ENCODE data around the gene KLHL42. TPM values are rescaled to one million over a fixed set of nuclear protein-coding genes. Genes with fewer than 3 reads are reported as not detected.

The KLHL42 gene
- total and polyA plus RNA-seq, 9 of the 15 experiments (the other 6 are each of a cell fraction or from before 2014, with no cell fraction given): 1.5 to 11.8 (median 9.6) TPM

GRCh38 chr12:27818401-27818918 is 38.4 kb downstream of the KLHL42 start:
- H3K4me3 ChIP-seq: no peak overlapping the region
- BruUV-seq (replicated peaks): no TSS peak
- H3K9me3 ChIP-seq (replicated peaks; ENCODE audit: control insufficient read depth, insufficient read depth, low read depth, low read length): no peaks in the 10 kb centered on the region
- in situ Hi-C loops (cut with MboI): no loop called here
- H3K9ac ChIP-seq (ENCODE audit: insufficient read depth in 1 of 2, low read depth in 2 of 2, low read length in 2 of 2): no peak overlapping the region
- ChIA-PET CTCF (ENCODE audit: low intra/inter-chr PET ratio) (no interaction called here), POLR2A (no interaction called here)
- peaks cover 0 to 20% of the 10 kb centered on the region in 2 experiments; a peak in 3 of 5 replicates for H3K4me1 ChIP-seq (replicated peaks in 1 of 2; ENCODE audit: control insufficient read depth in 2 of 2, insufficient read depth in 2 of 2, low read length in 2 of 2)
- 20% methylated on average over 7 of the region's 7 CpGs for WGBS (ENCODE audit: insufficient coverage, low coverage, missing lambda C conversion rate)
- no peak overlapping the region for H3K4me2 ChIP-seq (ENCODE audit: insufficient read depth, low read length)
- no peaks in the 10 kb centered on the region for H3K79me2 ChIP-seq (ENCODE audit: control insufficient read depth, insufficient read depth, low read length)
- no peaks in the 10 kb centered on the region for H3K27me3 ChIP-seq (ENCODE audit: control insufficient read depth in 2 of 2, insufficient read depth in 2 of 2, low read length in 2 of 2)
- no peaks in the 10 kb centered on the region for H3K36me3 ChIP-seq (ENCODE audit: control insufficient read depth, insufficient read depth, low read length)
- ATAC-seq (peak; percentile 11; the same call in 1 of the 3 replicates), DNase-seq (ENCODE audit: extremely low read depth in 1 of 4, low spot score in 3 of 4) (peak in 1 of 4 experiments; percentile 50), FAIRE-seq (no peak)
- no peak overlapping the region for H3K27ac ChIP-seq (ENCODE audit: extremely low read depth, low read depth, low read length)
- no peak overlapping the region for H2AFZ ChIP-seq (ENCODE audit: low read depth, low read length)
- no peaks in the 10 kb centered on the region for H3K9me1 ChIP-seq (ENCODE audit: control insufficient read depth, insufficient read depth, low read length)
- intact Hi-C loops (cut with micrococcal nuclease): no loop called here
- no peaks in the 10 kb centered on the region for H4K20me1 ChIP-seq (replicated peaks; ENCODE audit: control insufficient read depth, insufficient read depth, low read length)
- TF ChIP-seq LEF1 (IDR thresholded peaks at IDR 0.05) (no peak), RFX5 (IDR thresholded peaks at IDR 0.05; ENCODE audit: low read depth, low read length) (no peak), ID3 (CRISPR knock-in tag; IDR thresholded peaks at IDR 0.05) (0 out of 2 replicates have a peak, but pooled peaks have one; percentile 72), ID3 (tag; IDR thresholded peaks at IDR 0.05) (peak; percentile 98), ZBTB11 (CRISPR knock-in tag; IDR thresholded peaks at IDR 0.05) (peak in 1 of 3 experiments; percentile 55; a peak in 1 of 6 replicates), C11orf30 (IDR thresholded peaks at IDR 0.05; ENCODE audit: low read depth) (peak; percentile 54; the same call in 1 of the 2 replicates), ZNF76 (CRISPR knock-in tag; IDR thresholded peaks at IDR 0.05; ENCODE audit: borderline replicate concordance) (0 out of 2 replicates have a peak, but pooled peaks have one; percentile 54), ZNF561 (CRISPR knock-in tag; conservative IDR thresholded peaks at IDR 0.05) (no peak), IRF9 (tag; IDR thresholded peaks at IDR 0.05) (peak; percentile 87), ZEB2 (IDR thresholded peaks at IDR 0.05) (no peak), MLLT1 (IDR thresholded peaks at IDR 0.05) (no peak), NFYB (IDR thresholded peaks at IDR 0.05; ENCODE audit: extremely low read depth, insufficient read length) (no peak), ZFP36 (IDR thresholded peaks at IDR 0.05; ENCODE audit: low read depth, low read length, partially characterized antibody) (no peak), PHTF2 (CRISPR knock-in tag; IDR thresholded peaks at IDR 0.05) (no peak), NR2C2 (CRISPR knock-in tag; IDR thresholded peaks at IDR 0.05) (no peak), NR2C2 (tag; IDR thresholded peaks at IDR 0.05) (peak; percentile 44; the same call in 1 of the 2 replicates), ELF2 (CRISPR knock-in tag; IDR thresholded peaks at IDR 0.05) (no peak)

All from K562 (cell line).